CD14-positive monocyte (primary cell): ENCODE measurements around the gene GRAMD1A. TPM values are rescaled to one million over a fixed set of nuclear protein-coding genes. Genes with fewer than 3 reads are reported as not detected.

Experiments used
- DNase-seq, 3 donors: peaks; one replicate each; pipeline ENCODE4 v3.0.0-alpha.2; 2011 to 2022
- H2AFZ ChIP-seq: 2 replicates; pipeline ENCODE4 v1.6.0; 2012; ENCODE audit warnings: mild to moderate bottlenecking, low read depth, low read length, inconsistent platforms; ENCODE audit not compliant: insufficient read depth, poor library complexity, severe bottlenecking
- H3K27ac ChIP-seq, 2 donors: 1 replicate in 1 of 2; 2 replicates in 1 of 2; pipeline ENCODE4 v1.5.1; 2012 to 2013; ENCODE audit warnings: low read length in 2 of 2, control low read depth in 1 of 2, inconsistent platforms in 1 of 2, low read depth in 1 of 2, mild to moderate bottlenecking in 1 of 2
- H3K27me3 ChIP-seq, 2 donors: one replicate each; pipeline versions ENCODE4 v1.6.0 to v1.6.1; 2011 to 2013; ENCODE audit warnings: low read length in 2 of 2; ENCODE audit not compliant: control insufficient read depth in 2 of 2, insufficient read depth in 2 of 2
- H3K36me3 ChIP-seq, 2 donors: replicated peaks in 1 of 2; 1 replicate in 1 of 2; 2 replicates in 1 of 2; pipeline versions ENCODE4 v1.5.1 to v1.6.1; 2012 to 2013; ENCODE audit warnings: low read length in 2 of 2, control low read depth in 1 of 2, inconsistent platforms in 1 of 2, mild to moderate bottlenecking in 1 of 2; ENCODE audit not compliant: insufficient read depth in 2 of 2, control insufficient read depth in 1 of 2
- H3K4me1 ChIP-seq, 2 donors: 1 replicate in 1 of 2; 2 replicates in 1 of 2; pipeline versions ENCODE4 v1.5.1 to v1.6.1; 2012 to 2013; ENCODE audit warnings: low read length in 2 of 2, control low read depth in 1 of 2, inconsistent platforms in 1 of 2, mild to moderate bottlenecking in 1 of 2, moderate library complexity in 1 of 2; ENCODE audit not compliant: insufficient read depth in 2 of 2, control insufficient read depth in 1 of 2
- H3K4me2 ChIP-seq: replicated peaks from 2 replicates; pipeline ENCODE3; 2012; ENCODE audit warnings: low read length, moderate library complexity, mild to moderate bottlenecking; ENCODE audit not compliant: poor library complexity, severe bottlenecking; ENCODE audit errors: extremely low read depth
- H3K4me3 ChIP-seq, 3 experiments: fragments of 200-600 bp in 1 of 3; sonication (generic) in 1 of 3; replicated peaks in 1 of 3; 1 replicate in 2 of 3; 2 replicates in 1 of 3; pipeline ENCODE4 v1.5.1; 2011 to 2013; ENCODE audit warnings: low read length in 3 of 3, mild to moderate bottlenecking in 3 of 3, control low read depth in 2 of 3, low read depth in 2 of 3, inconsistent platforms in 1 of 3, moderate library complexity in 1 of 3
- H3K79me2 ChIP-seq: 2 replicates; pipeline ENCODE4 v1.6.0; 2012; ENCODE audit warnings: mild to moderate bottlenecking, control low read depth, inconsistent platforms, low read length, moderate library complexity; ENCODE audit not compliant: insufficient read depth
- H3K9ac ChIP-seq: 2 replicates; pipeline ENCODE4 v1.6.0; 2017; ENCODE audit warnings: low read length, mild to moderate bottlenecking; ENCODE audit not compliant: insufficient read depth, poor library complexity, severe bottlenecking
- H3K9me3 ChIP-seq, 2 donors: replicated peaks in 1 of 2; 1 replicate in 1 of 2; 2 replicates in 1 of 2; pipeline versions ENCODE4 v1.5.1 to v1.6.1; 2012 to 2013; ENCODE audit warnings: low read length in 2 of 2, control low read depth in 1 of 2; ENCODE audit not compliant: control insufficient read depth in 1 of 2, insufficient read depth in 1 of 2
- H4K20me1 ChIP-seq: 2 replicates; pipeline ENCODE4 v1.6.0; 2012; ENCODE audit warnings: mild to moderate bottlenecking, low read length, control low read depth, moderate library complexity; ENCODE audit not compliant: insufficient read depth
- H3K27ac Mint-ChIP-seq, 7 donors: one replicate each; pipeline ENCODE4 v1.8.0; 2020; ENCODE audit warnings: mild to moderate bottlenecking in 7 of 7, mixed read lengths in 7 of 7, moderate library complexity in 6 of 7, inconsistent platforms in 2 of 7
- H3K27me3 Mint-ChIP-seq, 3 donors: one replicate each; pipeline ENCODE4 v1.8.0; 2021 to 2022; ENCODE audit warnings: low read depth in 3 of 3, mild to moderate bottlenecking in 3 of 3, mixed read lengths in 3 of 3, moderate library complexity in 3 of 3, inconsistent platforms in 1 of 3
- H3K36me3 Mint-ChIP-seq, 2 donors: one replicate each; pipeline ENCODE4 v1.8.0; 2020; ENCODE audit warnings: mixed read lengths in 2 of 2, inconsistent platforms in 1 of 2, mild to moderate bottlenecking in 1 of 2
- H3K4me1 Mint-ChIP-seq: one replicate; pipeline ENCODE4 v1.8.0; 2020; ENCODE audit warnings: mild to moderate bottlenecking, mixed read lengths
- H3K4me3 Mint-ChIP-seq, 2 donors: one replicate each; pipeline ENCODE4 v1.8.0; 2020; ENCODE audit warnings: mild to moderate bottlenecking in 2 of 2, mixed read lengths in 2 of 2, moderate library complexity in 1 of 2
- H3K9me3 Mint-ChIP-seq, 7 donors: one replicate each; pipeline ENCODE4 v1.8.0; 2020 to 2022; ENCODE audit warnings: mixed read lengths in 7 of 7, mild to moderate bottlenecking in 6 of 7, moderate library complexity in 6 of 7, inconsistent platforms in 2 of 7
- WGBS: methylation state at CpG from one replicate; pipeline ENCODE4 v1.1.5; 2013; ENCODE audit warnings: missing lambda C conversion rate; ENCODE audit not compliant: insufficient coverage; 5-methylcytosine and 5-hydroxymethylcytosine counted together
- intact Hi-C, 2 donors: fragments of 100-400 bp; cut with micrococcal nuclease; formaldehyde crosslinking; loops; one replicate each; pipeline versions ENCODE4 v1.15.0 to v1.15.1; 2023
- polyA plus RNA-seq, 3 donors: library from polyadenylated mRNA; depleted of rRNA in 1 of 3; unstranded in 2 of 3; stranded (reverse) in 1 of 3; fragments of 300-500 nt in 2 of 3; fragments of >200 nt in 1 of 3; fragmentation: Illumina TruSeq in 2 of 3; gene quantifications; 1 replicate in 2 of 3; 2 replicates in 1 of 3; pipeline ENCODE4 v1.2.3, GENCODE V29; 2012 to 2021
- TF ChIP-seq, protein P1 (sequence below): fragments of 200-600 bp; IDR thresholded peaks from one replicate; pipeline ENCODE4 v1.8.0; 2022; ENCODE audit warnings: antibody characterized with exemption, mild to moderate bottlenecking

The GRAMD1A gene
- polyA plus RNA-seq, 3 donors = 9.3 to 73.9 (median 15.1) TPM

DNA sequence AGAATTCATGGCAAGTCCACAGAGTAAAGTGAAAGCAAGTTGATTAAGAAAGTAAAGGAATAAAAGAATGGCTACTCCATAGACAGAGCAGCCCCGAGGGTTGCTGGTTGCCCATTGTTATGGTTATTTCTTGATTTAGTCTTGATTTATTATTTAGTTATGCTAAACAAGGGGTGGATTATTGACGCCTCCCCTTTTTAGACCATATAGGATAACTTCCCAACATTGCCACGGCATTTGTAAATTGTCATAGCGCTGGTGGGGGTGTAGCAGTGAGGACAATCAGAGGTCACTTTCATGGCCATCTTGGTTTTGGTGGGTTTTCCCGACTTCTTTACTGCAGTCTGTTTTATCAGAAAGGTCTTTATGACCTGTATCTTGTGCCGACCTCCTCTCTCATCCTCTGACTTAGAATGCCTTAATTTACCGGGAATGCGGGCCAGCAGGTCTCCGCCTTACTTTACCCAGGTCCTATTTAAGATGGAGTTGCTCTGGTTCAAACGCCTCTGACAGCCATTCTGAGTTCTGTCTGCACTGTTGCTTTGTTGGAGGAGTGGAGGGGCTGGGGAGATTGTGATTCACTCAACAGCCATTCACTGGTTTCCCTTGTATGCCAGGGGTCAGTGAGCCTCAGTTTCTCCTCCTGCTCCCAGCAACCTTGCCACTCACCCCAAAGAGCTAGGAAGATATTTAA lies 69.0 kb downstream of the GRAMD1A start:
- TF ChIP-seq, protein P1, sequence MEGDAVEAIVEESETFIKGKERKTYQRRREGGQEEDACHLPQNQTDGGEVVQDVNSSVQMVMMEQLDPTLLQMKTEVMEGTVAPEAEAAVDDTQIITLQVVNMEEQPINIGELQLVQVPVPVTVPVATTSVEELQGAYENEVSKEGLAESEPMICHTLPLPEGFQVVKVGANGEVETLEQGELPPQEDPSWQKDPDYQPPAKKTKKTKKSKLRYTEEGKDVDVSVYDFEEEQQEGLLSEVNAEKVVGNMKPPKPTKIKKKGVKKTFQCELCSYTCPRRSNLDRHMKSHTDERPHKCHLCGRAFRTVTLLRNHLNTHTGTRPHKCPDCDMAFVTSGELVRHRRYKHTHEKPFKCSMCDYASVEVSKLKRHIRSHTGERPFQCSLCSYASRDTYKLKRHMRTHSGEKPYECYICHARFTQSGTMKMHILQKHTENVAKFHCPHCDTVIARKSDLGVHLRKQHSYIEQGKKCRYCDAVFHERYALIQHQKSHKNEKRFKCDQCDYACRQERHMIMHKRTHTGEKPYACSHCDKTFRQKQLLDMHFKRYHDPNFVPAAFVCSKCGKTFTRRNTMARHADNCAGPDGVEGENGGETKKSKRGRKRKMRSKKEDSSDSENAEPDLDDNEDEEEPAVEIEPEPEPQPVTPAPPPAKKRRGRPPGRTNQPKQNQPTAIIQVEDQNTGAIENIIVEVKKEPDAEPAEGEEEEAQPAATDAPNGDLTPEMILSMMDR = no peak
- no CpG with 5 or more reads among the region's 10 CpGs for WGBS
- no peaks in the 10 kb centered on the region for H3K4me1 ChIP-seq
- H4K20me1 ChIP-seq = no peaks in the 10 kb centered on the region
- no peak overlapping the region for H3K4me3 Mint-ChIP-seq
- no peak overlapping the region for H3K9ac ChIP-seq
- peaks cover 1 to 4% (median 2%) of the 10 kb centered on the region in 3 donors for H3K27me3 Mint-ChIP-seq
- H3K9me3 ChIP-seq = peaks cover 7 to 13% of the 10 kb centered on the region in 2 donors
- peaks cover 7% of the 10 kb centered on the region for H3K4me1 Mint-ChIP-seq
- peaks cover 7 to 17% (median 11%) of the 10 kb centered on the region in 7 donors for H3K9me3 Mint-ChIP-seq
- no peaks in the 10 kb centered on the region for H3K79me2 ChIP-seq
- no peak overlapping the region for H3K4me2 ChIP-seq
- no peaks in the 10 kb centered on the region for H3K36me3 Mint-ChIP-seq
- no peaks in the 10 kb centered on the region for H3K27me3 ChIP-seq
- H3K27ac Mint-ChIP-seq = no peak overlapping the region
- H2AFZ ChIP-seq = no peak overlapping the region
- DNase-seq = no peak
- H3K36me3 ChIP-seq = no peaks in the 10 kb centered on the region
- no peak overlapping the region for H3K27ac ChIP-seq
- intact Hi-C loops = loop anchor here in 1 of 2 donors (5.0 kb wide), 1 partner anchor 68 kb away; the partner anchor contains the start of genes FXYD1 and LGI4
- H3K4me3 ChIP-seq = no peak overlapping the region

- H3K4me2 ChIP-seq = no peak overlapping the region
- no peak overlapping the region for H3K4me3 Mint-ChIP-seq
- intact Hi-C loops = loop anchor here in 1 of 2 donors (5.0 kb wide), 1 partner anchor 68 kb away; the partner anchor contains the start of genes FXYD1 and LGI4
Measured at GRCh38 chr19:35069696-35070095, 69.6 kb downstream of the GRAMD1A start.

More at GRCh38 chr19:35069696-35070095, 69.6 kb downstream of the GRAMD1A start:
- no peak for DNase-seq
- no peak overlapping the region for H3K4me3 ChIP-seq
- no peaks in the 10 kb centered on the region for H4K20me1 ChIP-seq
- no peaks in the 10 kb centered on the region for H3K4me1 ChIP-seq
- H3K9me3 ChIP-seq = peaks cover 7 to 13% of the 10 kb centered on the region in 2 donors
- H3K9me3 Mint-ChIP-seq = peaks cover 7 to 17% (median 11%) of the 10 kb centered on the region in 7 donors
- no peaks in the 10 kb centered on the region for H3K36me3 Mint-ChIP-seq
- no peak overlapping the region for H2AFZ ChIP-seq
- H3K27ac ChIP-seq = no peak overlapping the region
- peaks cover 7% of the 10 kb centered on the region for H3K4me1 Mint-ChIP-seq
- H3K27me3 ChIP-seq = no peaks in the 10 kb centered on the region
- TF ChIP-seq, protein P1 = no peak
- no peak overlapping the region for H3K27ac Mint-ChIP-seq
- H3K27me3 Mint-ChIP-seq = peaks cover 1 to 4% (median 2%) of the 10 kb centered on the region in 3 donors
- WGBS = 40% methylated on average over 1 of the region's 1 CpG
- H3K36me3 ChIP-seq = no peaks in the 10 kb centered on the region
- no peak overlapping the region for H3K9ac ChIP-seq
- H3K79me2 ChIP-seq = no peaks in the 10 kb centered on the region
